Cerebellar nuclear complex (tissue), 1 donor: Measurements from ENCODE around the gene SLC47A1.
"Not testable (repeated sequence)": the region's sequence is repeated elsewhere in the genome, so short reads cannot be mapped to it uniquely, and the experiment has no call there.

ENCODE experiments used
- DNase-seq, 2 experiments: peaks; one replicate each; lab custom pipeline; 2025; lab: John Stamatoyannopoulos, UW

Gene SLC47A1

GRCh38 chr17:19519388-19520291, 14.0 kb upstream of the SLC47A1 start:
- DNase-seq: not testable (repeated sequence)

GRCh38 chr17:19520641-19521040, 13.0 kb upstream of the SLC47A1 start:
- DNase-seq: no peak

GRCh38 chr17:19523690-19524089, 10.0 kb upstream of the SLC47A1 start:
- DNase-seq: no peak

- not testable (repeated sequence) for DNase-seq
Measured at GRCh38 chr17:19526950-19527349, 6.7 kb upstream of the SLC47A1 start.

- DNase-seq: no peak
Measured at GRCh38 chr17:19531780-19532501, 1.7 kb upstream of the SLC47A1 start.

GRCh38 chr17:19533036-19533717, 477 bp upstream of the SLC47A1 start:
- no peak for DNase-seq

- DNase-seq: no peak
Measured at GRCh38 chr17:19534562-19535149, 1.0 kb downstream of the SLC47A1 start.

GRCh38 chr17:19537111-19537510, 3.5 kb downstream of the SLC47A1 start:
- DNase-seq: no peak

GRCh38 chr17:19538095-19539039, 4.7 kb downstream of the SLC47A1 start:
- DNase-seq: no peak

- no peak for DNase-seq
Measured at GRCh38 chr17:19539040-19539399, 5.4 kb downstream of the SLC47A1 start.

- no peak for DNase-seq
Measured at GRCh38 chr17:19539841-19540311, 6.2 kb downstream of the SLC47A1 start.

- no peak for DNase-seq
Measured at GRCh38 chr17:19540706-19541370, 7.2 kb downstream of the SLC47A1 start.

GRCh38 chr17:19541445-19541844, 7.8 kb downstream of the SLC47A1 start:
- no peak for DNase-seq

GRCh38 chr17:19542247-19542646, 8.6 kb downstream of the SLC47A1 start:
- DNase-seq: no peak

- no peak for DNase-seq
Measured at GRCh38 chr17:19544366-19544765, 10.7 kb downstream of the SLC47A1 start.

GRCh38 chr17:19546289-19547065, 12.8 kb downstream of the SLC47A1 start:
- DNase-seq: no peak

GRCh38 chr17:19549746-19550623, 16.3 kb downstream of the SLC47A1 start:
- no peak for DNase-seq

- no peak for DNase-seq
Measured at GRCh38 chr17:19551165-19551564, 17.5 kb downstream of the SLC47A1 start.
